ENCODE results near the gene LAMC3. TPM values are rescaled to one million over a fixed set of nuclear protein-coding genes. Genes with fewer than 3 reads are reported as not detected.

Gene LAMC3
- polyA plus RNA-seq, 1 donor from 2014 or later, result 0.04 TPM

DNA sequence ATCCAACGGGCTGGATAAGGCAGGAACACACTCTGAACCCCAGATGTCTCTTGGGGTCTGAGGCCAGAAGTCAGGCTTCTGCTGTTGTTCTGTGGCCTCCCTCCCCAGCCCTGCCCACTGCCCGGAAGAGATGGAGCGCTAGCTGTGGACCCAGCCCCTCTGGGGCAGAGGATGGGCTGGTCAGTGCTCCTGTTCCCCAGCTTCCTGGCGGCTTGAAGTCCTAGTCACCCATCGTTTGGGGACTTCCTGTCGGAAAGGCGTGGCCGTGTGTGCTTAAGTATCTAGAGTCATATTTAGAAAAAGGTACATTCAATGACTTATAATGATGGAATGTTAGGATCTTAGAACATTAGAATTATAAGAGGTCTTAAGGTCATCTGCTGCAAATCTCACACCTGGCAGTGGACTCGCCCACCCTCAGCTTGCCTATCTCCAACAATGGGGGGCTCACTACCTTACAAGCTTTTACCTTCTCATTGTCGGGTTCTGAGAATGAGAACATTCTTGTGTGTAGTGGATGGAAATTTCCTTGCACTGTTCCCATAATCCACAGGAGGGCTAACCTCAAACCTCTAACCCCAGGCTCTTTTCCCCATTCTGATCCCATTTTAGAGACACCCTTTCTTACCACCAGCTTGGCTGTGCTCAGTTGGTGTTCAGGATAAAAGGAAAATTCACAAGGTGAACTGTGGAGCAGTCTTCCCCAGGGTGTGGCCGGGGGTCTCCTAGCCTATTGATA lies 74.0 kb downstream of the LAMC3 start:
- TF ChIP-seq, protein P1, sequence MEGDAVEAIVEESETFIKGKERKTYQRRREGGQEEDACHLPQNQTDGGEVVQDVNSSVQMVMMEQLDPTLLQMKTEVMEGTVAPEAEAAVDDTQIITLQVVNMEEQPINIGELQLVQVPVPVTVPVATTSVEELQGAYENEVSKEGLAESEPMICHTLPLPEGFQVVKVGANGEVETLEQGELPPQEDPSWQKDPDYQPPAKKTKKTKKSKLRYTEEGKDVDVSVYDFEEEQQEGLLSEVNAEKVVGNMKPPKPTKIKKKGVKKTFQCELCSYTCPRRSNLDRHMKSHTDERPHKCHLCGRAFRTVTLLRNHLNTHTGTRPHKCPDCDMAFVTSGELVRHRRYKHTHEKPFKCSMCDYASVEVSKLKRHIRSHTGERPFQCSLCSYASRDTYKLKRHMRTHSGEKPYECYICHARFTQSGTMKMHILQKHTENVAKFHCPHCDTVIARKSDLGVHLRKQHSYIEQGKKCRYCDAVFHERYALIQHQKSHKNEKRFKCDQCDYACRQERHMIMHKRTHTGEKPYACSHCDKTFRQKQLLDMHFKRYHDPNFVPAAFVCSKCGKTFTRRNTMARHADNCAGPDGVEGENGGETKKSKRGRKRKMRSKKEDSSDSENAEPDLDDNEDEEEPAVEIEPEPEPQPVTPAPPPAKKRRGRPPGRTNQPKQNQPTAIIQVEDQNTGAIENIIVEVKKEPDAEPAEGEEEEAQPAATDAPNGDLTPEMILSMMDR (IDR thresholded peaks at IDR 0.05; ENCODE audit: poor library complexity, severe bottlenecking), result no peak
- TF ChIP-seq EZH2 (IDR thresholded peaks at IDR 0.05; ENCODE audit: borderline replicate concordance, insufficient read depth, low read length, poor library complexity, severe bottlenecking) (no peak), EP300 (conservative IDR thresholded peaks at IDR 0.05; ENCODE audit: poor library complexity, severe bottlenecking) (no peak), RAD21 (conservative IDR thresholded peaks at IDR 0.05) (no peak), MXI1 (conservative IDR thresholded peaks at IDR 0.05; ENCODE audit: poor library complexity, severe bottlenecking) (no peak), SMC3 (conservative IDR thresholded peaks at IDR 0.05; ENCODE audit: poor library complexity) (no peak)
- TF ChIP-seq, protein P2, sequence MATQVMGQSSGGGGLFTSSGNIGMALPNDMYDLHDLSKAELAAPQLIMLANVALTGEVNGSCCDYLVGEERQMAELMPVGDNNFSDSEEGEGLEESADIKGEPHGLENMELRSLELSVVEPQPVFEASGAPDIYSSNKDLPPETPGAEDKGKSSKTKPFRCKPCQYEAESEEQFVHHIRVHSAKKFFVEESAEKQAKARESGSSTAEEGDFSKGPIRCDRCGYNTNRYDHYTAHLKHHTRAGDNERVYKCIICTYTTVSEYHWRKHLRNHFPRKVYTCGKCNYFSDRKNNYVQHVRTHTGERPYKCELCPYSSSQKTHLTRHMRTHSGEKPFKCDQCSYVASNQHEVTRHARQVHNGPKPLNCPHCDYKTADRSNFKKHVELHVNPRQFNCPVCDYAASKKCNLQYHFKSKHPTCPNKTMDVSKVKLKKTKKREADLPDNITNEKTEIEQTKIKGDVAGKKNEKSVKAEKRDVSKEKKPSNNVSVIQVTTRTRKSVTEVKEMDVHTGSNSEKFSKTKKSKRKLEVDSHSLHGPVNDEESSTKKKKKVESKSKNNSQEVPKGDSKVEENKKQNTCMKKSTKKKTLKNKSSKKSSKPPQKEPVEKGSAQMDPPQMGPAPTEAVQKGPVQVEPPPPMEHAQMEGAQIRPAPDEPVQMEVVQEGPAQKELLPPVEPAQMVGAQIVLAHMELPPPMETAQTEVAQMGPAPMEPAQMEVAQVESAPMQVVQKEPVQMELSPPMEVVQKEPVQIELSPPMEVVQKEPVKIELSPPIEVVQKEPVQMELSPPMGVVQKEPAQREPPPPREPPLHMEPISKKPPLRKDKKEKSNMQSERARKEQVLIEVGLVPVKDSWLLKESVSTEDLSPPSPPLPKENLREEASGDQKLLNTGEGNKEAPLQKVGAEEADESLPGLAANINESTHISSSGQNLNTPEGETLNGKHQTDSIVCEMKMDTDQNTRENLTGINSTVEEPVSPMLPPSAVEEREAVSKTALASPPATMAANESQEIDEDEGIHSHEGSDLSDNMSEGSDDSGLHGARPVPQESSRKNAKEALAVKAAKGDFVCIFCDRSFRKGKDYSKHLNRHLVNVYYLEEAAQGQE (IDR thresholded peaks at IDR 0.05; ENCODE audit: borderline replicate concordance), result no peak
- Histone ChIP-seq H3K4me2 (ENCODE audit: low read length) (no peak overlapping the region), H2AFZ (ENCODE audit: low read depth, low read length) (no peak overlapping the region), H3K9me2 (ENCODE audit: insufficient read depth, low read length) (no peaks in the 10 kb centered on the region), H3K36me3 (ENCODE audit: insufficient read depth, low read length) (no peaks in the 10 kb centered on the region), H3K27ac (ENCODE audit: low read length) (no peak overlapping the region), H3K9ac (ENCODE audit: low read length) (no peak overlapping the region), H4K20me1 (ENCODE audit: insufficient read depth) (no peaks in the 10 kb centered on the region), H3K27me3 (ENCODE audit: insufficient read depth, low read depth, low read length) (no peaks in the 10 kb centered on the region), H3F3A (ENCODE audit: insufficient read depth, low read length, poor library complexity, severe bottlenecking) (no peaks in the 10 kb centered on the region), H3K4me3 (ENCODE audit: low read length) (no peak overlapping the region), H3K79me2 (replicated peaks; ENCODE audit: insufficient read depth, low read length) (no peaks in the 10 kb centered on the region), H3K9me3 (ENCODE audit: low read length) (no peaks in the 10 kb centered on the region)

DNA sequence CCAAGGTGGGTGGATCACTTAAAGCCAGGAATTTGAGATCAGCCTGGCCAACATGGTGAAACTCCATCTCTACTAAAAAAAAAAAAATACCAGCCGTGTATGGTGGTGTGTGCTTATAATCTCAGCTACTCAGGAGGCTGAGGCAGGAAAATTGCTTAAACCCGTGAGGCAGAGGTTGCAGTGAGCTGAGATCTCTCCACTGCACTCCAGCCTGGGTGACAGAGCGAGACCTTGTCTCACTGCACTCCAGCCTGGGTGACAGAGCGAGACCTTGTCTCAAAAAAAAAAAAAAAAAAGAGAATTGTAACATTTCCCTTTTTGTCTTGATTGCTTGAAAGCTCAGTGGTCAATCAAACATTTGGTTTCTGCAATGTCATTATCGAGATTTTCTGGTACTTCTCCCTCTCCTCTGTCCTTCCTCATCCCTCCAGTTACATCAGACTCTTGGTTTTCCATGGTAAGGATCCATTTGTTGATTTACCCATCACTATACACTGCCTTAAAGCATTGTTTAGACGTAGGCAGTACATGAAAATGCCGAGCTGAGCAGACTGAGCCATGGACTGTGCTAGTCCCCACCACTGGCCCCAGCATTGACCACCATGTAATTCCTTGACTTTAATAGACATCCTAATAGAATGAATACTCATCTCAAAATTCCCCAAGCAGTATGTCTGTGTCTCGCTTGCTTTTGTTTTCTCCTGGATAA lies 75.8 kb downstream of the LAMC3 start:
- TF ChIP-seq SMC3 (conservative IDR thresholded peaks at IDR 0.05; ENCODE audit: poor library complexity), result no peak
- H3K9me2 ChIP-seq (ENCODE audit: insufficient read depth, low read length), result no peaks in the 10 kb centered on the region

More for the DNA sequence above, 75.8 kb downstream of the LAMC3 start:
- no peaks in the 10 kb centered on the region for H3K36me3 ChIP-seq (ENCODE audit: insufficient read depth, low read length)
- no peak overlapping the region for H3K27ac ChIP-seq (ENCODE audit: low read length)
- no peak overlapping the region for H3K4me3 ChIP-seq (ENCODE audit: low read length)
- no peaks in the 10 kb centered on the region for H4K20me1 ChIP-seq (ENCODE audit: insufficient read depth)
- H3K79me2 ChIP-seq (replicated peaks; ENCODE audit: insufficient read depth, low read length), result no peaks in the 10 kb centered on the region
- no peak overlapping the region for H3K4me2 ChIP-seq (ENCODE audit: low read length)
- no peak overlapping the region for H2AFZ ChIP-seq (ENCODE audit: low read depth, low read length)
- no peaks in the 10 kb centered on the region for H3K27me3 ChIP-seq (ENCODE audit: insufficient read depth, low read depth, low read length)
- no peaks in the 10 kb centered on the region for H3F3A ChIP-seq (ENCODE audit: insufficient read depth, low read length, poor library complexity, severe bottlenecking)
- no peaks in the 10 kb centered on the region for H3K9me3 ChIP-seq (ENCODE audit: low read length)
- H3K9ac ChIP-seq (ENCODE audit: low read length), result no peak overlapping the region

Measured in neural cell (in vitro differentiated cells).